WTC11 (cell line): ENCODE measurements around the gene SAMD4A. TPM values are rescaled to one million over a fixed set of nuclear protein-coding genes. Genes with fewer than 3 reads are reported as not detected.

Experiments
- ATAC-seq: fragments of 200-7000 bp; cut with Tn5 transposase; 2 replicates; pipeline ENCODE4 v1.10.0; 2021; ENCODE audit warnings: mild to moderate bottlenecking, moderate library complexity
- CTCF ChIA-PET: fragments of 300-600 bp; sonication (Branson Sonifier 250); formaldehyde crosslinking; loops from one replicate; lab custom pipeline; 2021; ENCODE audit warnings: antibody characterized with exemption; lab: Charles Lee
- POLR2A ChIA-PET: fragments of 350-600 bp; sonication (Branson Sonifier 250); formaldehyde crosslinking; loops from one replicate; lab custom pipeline; 2021; ENCODE audit warnings: antibody characterized with exemption; lab: Charles Lee
- DNase-seq: peaks from one replicate; pipeline ENCODE4 v3.0.0; 2021; ENCODE audit warnings: low spot score
- H3K27ac Mint-ChIP-seq: 2 replicates; pipeline ENCODE4 v1.8.0; 2021; ENCODE audit warnings: mixed read lengths
- H3K27me3 Mint-ChIP-seq: 2 replicates; pipeline ENCODE4 v1.8.0; 2021; ENCODE audit warnings: low read depth, mild to moderate bottlenecking, moderate library complexity, mixed read lengths
- H3K36me3 Mint-ChIP-seq: 2 replicates; pipeline ENCODE4 v1.8.0; 2021; ENCODE audit warnings: mixed read lengths
- H3K4me1 Mint-ChIP-seq: 2 replicates; pipeline ENCODE4 v1.8.0; 2022; ENCODE audit warnings: mixed read lengths
- H3K4me3 Mint-ChIP-seq: 2 replicates; pipeline ENCODE4 v1.8.0; 2021; ENCODE audit warnings: mild to moderate bottlenecking, moderate library complexity, mixed read lengths
- H3K9me3 Mint-ChIP-seq: 2 replicates; pipeline ENCODE4 v1.8.0; 2021; ENCODE audit warnings: mixed read lengths
- CDX4 ChIP-seq: fragments of 250-450 bp; sonication (Bioruptor Pico); IDR thresholded peaks from 2 replicates; pipeline ENCODE4 v1.9.0; 2021; ENCODE audit warnings: moderate library complexity, mild to moderate bottlenecking, inconsistent platforms, borderline replicate concordance
- CREM ChIP-seq: sonication (generic); formaldehyde crosslinking; IDR thresholded peaks from 2 replicates; pipeline ENCODE4 v1.8.1; 2022; ENCODE audit warnings: mild to moderate bottlenecking, missing genetic modification reagents, moderate library complexity
- CTCF ChIP-seq: fragments of 200-600 bp; IDR thresholded peaks from 2 replicates; pipeline ENCODE4 v1.8.0; 2022; ENCODE audit warnings: antibody characterized with exemption
- E2F4 ChIP-seq: sonication (generic); formaldehyde crosslinking; IDR thresholded peaks from 2 replicates; pipeline ENCODE4 v1.8.1; 2022; ENCODE audit warnings: low read depth, mild to moderate bottlenecking, moderate library complexity, missing genetic modification reagents, borderline replicate concordance
- ERG ChIP-seq: fragments of 250-450 bp; sonication (Bioruptor Pico); IDR thresholded peaks from 2 replicates; pipeline ENCODE4 v1.8.0; 2021; ENCODE audit warnings: mild to moderate bottlenecking
- ESRRA ChIP-seq: sonication (generic); formaldehyde crosslinking; IDR thresholded peaks from 2 replicates; pipeline ENCODE4 v1.8.1; 2022; ENCODE audit warnings: mild to moderate bottlenecking, missing genetic modification reagents, borderline replicate concordance
- ETV6 ChIP-seq: sonication (generic); formaldehyde crosslinking; IDR thresholded peaks from 2 replicates; pipeline ENCODE4 v1.8.1; 2022; ENCODE audit warnings: mild to moderate bottlenecking, missing genetic modification reagents
- JAZF1 ChIP-seq: fragments of 250-450 bp; sonication (Bioruptor Pico); IDR thresholded peaks from 2 replicates; pipeline ENCODE4 v1.9.0; 2021; ENCODE audit warnings: moderate library complexity, mild to moderate bottlenecking, inconsistent platforms
- NFYB ChIP-seq: sonication (generic); formaldehyde crosslinking; conservative IDR thresholded peaks from 2 replicates; pipeline ENCODE4 v1.8.0; 2022; ENCODE audit warnings: low read depth, missing genetic modification reagents
- NR1H2 ChIP-seq: sonication (generic); formaldehyde crosslinking; IDR thresholded peaks from 2 replicates; pipeline ENCODE4 v1.9.0; 2021; ENCODE audit warnings: mild to moderate bottlenecking, moderate library complexity, missing genetic modification reagents
- PREB ChIP-seq: sonication (generic); formaldehyde crosslinking; IDR thresholded peaks from 2 replicates; pipeline ENCODE4 v1.8.1; 2022; ENCODE audit warnings: mild to moderate bottlenecking, missing genetic modification reagents, moderate library complexity, borderline replicate concordance
- RORB ChIP-seq: fragments of 250-450 bp; sonication (Bioruptor Pico); IDR thresholded peaks from 2 replicates; pipeline ENCODE4 v1.9.0; 2021; ENCODE audit warnings: mild to moderate bottlenecking
- SMAD4 ChIP-seq: sonication (generic); formaldehyde crosslinking; IDR thresholded peaks from 2 replicates; pipeline ENCODE4 v1.8.0; 2022; ENCODE audit warnings: mild to moderate bottlenecking, missing genetic modification reagents
- TEAD4 ChIP-seq: sonication (generic); formaldehyde crosslinking; IDR thresholded peaks from 2 replicates; pipeline ENCODE4 v1.8.0; 2022; ENCODE audit warnings: mild to moderate bottlenecking, missing genetic modification reagents
- TP53 ChIP-seq: sonication (generic); formaldehyde crosslinking; IDR thresholded peaks from 2 replicates; pipeline ENCODE4 v1.8.1; 2023; ENCODE audit warnings: mild to moderate bottlenecking, missing genetic modification reagents
- ZBTB43 ChIP-seq: sonication (generic); formaldehyde crosslinking; IDR thresholded peaks from 2 replicates; pipeline ENCODE4 v1.8.1; 2023; ENCODE audit warnings: mild to moderate bottlenecking, missing genetic modification reagents
- ZMAT4 ChIP-seq: fragments of 250-450 bp; sonication (Bioruptor Pico); IDR thresholded peaks from 2 replicates; pipeline ENCODE4 v1.9.0; 2021; ENCODE audit warnings: mild to moderate bottlenecking
- ZNF121 ChIP-seq: sonication (generic); formaldehyde crosslinking; IDR thresholded peaks from 2 replicates; pipeline ENCODE4 v1.8.0; 2023; ENCODE audit warnings: missing genetic modification reagents
- ZNF219 ChIP-seq: sonication (generic); formaldehyde crosslinking; IDR thresholded peaks from 2 replicates; pipeline ENCODE4 v1.8.0; 2023; ENCODE audit warnings: missing genetic modification reagents, mild to moderate bottlenecking, borderline replicate concordance
- ZNF232 ChIP-seq: sonication (generic); formaldehyde crosslinking; IDR thresholded peaks from 2 replicates; pipeline ENCODE4 v1.8.0; 2022; ENCODE audit warnings: mild to moderate bottlenecking, missing genetic modification reagents
- ZNF416 ChIP-seq: fragments of 250-450 bp; sonication (Bioruptor Pico); IDR thresholded peaks from 2 replicates; pipeline ENCODE4 v1.9.0; 2021; ENCODE audit warnings: mild to moderate bottlenecking, inconsistent platforms
- ZNF423 ChIP-seq: fragments of 250-450 bp; sonication (Bioruptor Pico); IDR thresholded peaks from 2 replicates; pipeline ENCODE4 v2.1.2; 2022; ENCODE audit warnings: mild to moderate bottlenecking, moderate library complexity
- ZNF425 ChIP-seq: fragments of 250-450 bp; sonication (Bioruptor Pico); conservative IDR thresholded peaks from 2 replicates; pipeline ENCODE4 v1.9.0; 2021; ENCODE audit warnings: mild to moderate bottlenecking
- ZSCAN18 ChIP-seq: fragments of 250-450 bp; sonication (Bioruptor Pico); IDR thresholded peaks from 2 replicates; pipeline ENCODE4 v2.1.2; 2022; ENCODE audit warnings: mild to moderate bottlenecking, moderate library complexity
- total RNA-seq: library from RNA; stranded (reverse); gene quantifications from 3 replicates; pipeline ENCODE4 v1.2.3, GENCODE V29; 2021

Gene SAMD4A
- total RNA-seq, 1 experiment from 2014 or later = 6.0 TPM

- no peak for TF ChIP-seq CDX4 (CRISPR knock-in tag)
- TF ChIP-seq PREB (CRISPR knock-in tag) = no peak
- TF ChIP-seq ERG (CRISPR knock-in tag) = no peak
- TF ChIP-seq JAZF1 = no peak
- no peak for TF ChIP-seq ETV6 (CRISPR knock-in tag)
- no peak for TF ChIP-seq TP53
- no peak for TF ChIP-seq SMAD4 (CRISPR knock-in tag)
- no peak for TF ChIP-seq ESRRA (CRISPR knock-in tag)
- no peak for TF ChIP-seq NFYB (CRISPR knock-in tag)
- no peak for TF ChIP-seq ZMAT4 (CRISPR knock-in tag)
- no peak for TF ChIP-seq RORB (CRISPR knock-in tag)
- no peak for TF ChIP-seq TEAD4
- TF ChIP-seq CREM (CRISPR knock-in tag) = no peak
Measured at GRCh38 chr14:54594537-54594936, 27.6 kb downstream of the SAMD4A start (continued).

GRCh38 chr14:54597795-54598443, 31.0 kb downstream of the SAMD4A start:
- ATAC-seq (no peak), DNase-seq (no peak)
- H3K4me3 Mint-ChIP-seq = no peak overlapping the region
- ChIA-PET POLR2A (no interaction called here), CTCF (interaction anchor here (0.7 kb wide), 1 partner anchor 219 kb away, joined by 4 read pairs; no protein-coding TSS in a partner anchor)
- no peak overlapping the region for H3K27ac Mint-ChIP-seq
- H3K27me3 Mint-ChIP-seq = no peaks in the 10 kb centered on the region
- no peaks in the 10 kb centered on the region for H3K36me3 Mint-ChIP-seq
- no peaks in the 10 kb centered on the region for H3K9me3 Mint-ChIP-seq
- H3K4me1 Mint-ChIP-seq = peaks cover 9% of the 10 kb centered on the region
- TF ChIP-seq SMAD4 (CRISPR knock-in tag) = no peak
- TF ChIP-seq ZNF423 (CRISPR knock-in tag) = no peak
- TF ChIP-seq ZSCAN18 (CRISPR knock-in tag) = no peak
- TF ChIP-seq NR1H2 = no peak
- TF ChIP-seq ZNF121 (CRISPR knock-in tag) = no peak
- no peak for TF ChIP-seq CTCF
- no peak for TF ChIP-seq TP53
- TF ChIP-seq ZNF219 = no peak
- TF ChIP-seq ZBTB43 (CRISPR knock-in tag) = no peak
- TF ChIP-seq ZNF425 (CRISPR knock-in tag) = no peak
- no peak for TF ChIP-seq CREM (CRISPR knock-in tag)
- no peak for TF ChIP-seq CDX4 (CRISPR knock-in tag)
- no peak for TF ChIP-seq E2F4 (CRISPR knock-in tag)
- no peak for TF ChIP-seq ZNF416
- no peak for TF ChIP-seq ZNF232 (CRISPR knock-in tag)
